Thyroid gland (tissue), 4 donors: Measurements from ENCODE around the gene RPL6. TPM values are rescaled to one million over a fixed set of nuclear protein-coding genes. Genes with fewer than 3 reads are reported as not detected.
"Not testable (repeated sequence)": the region's sequence is repeated elsewhere in the genome, so short reads cannot be mapped to it uniquely, and the experiment has no call there.

Source experiments
- DNase-seq, 2 donors: peaks; one replicate each; pipeline ENCODE4 v3.0.0-alpha.2; 2019
- H3K27ac ChIP-seq, 3 donors: fragments of 200-600 bp; sonication (generic); 1 replicate in 2 of 3; 2 replicates in 1 of 3; pipeline ENCODE4 v1.5.1; 2016 to 2019; ENCODE audit warnings: mild to moderate bottlenecking in 1 of 3, moderate library complexity in 1 of 3
- H3K27me3 ChIP-seq: fragments of 200-600 bp; sonication (generic); one replicate; pipeline ENCODE4 v1.5.1; 2019
- H3K36me3 ChIP-seq, 2 donors: fragments of 200-600 bp; sonication (generic); one replicate each; pipeline ENCODE4 v1.5.1; 2016 to 2019
- H3K4me1 ChIP-seq, 2 donors: fragments of 200-600 bp; sonication (generic); one replicate each; pipeline ENCODE4 v1.5.1; 2017 to 2019
- H3K4me3 ChIP-seq, 3 donors: fragments of 200-600 bp; sonication (generic); replicated peaks in 1 of 3; 1 replicate in 2 of 3; 2 replicates in 1 of 3; pipeline ENCODE4 v1.5.1; 2016; ENCODE audit warnings: mild to moderate bottlenecking in 1 of 3
- H3K9me3 ChIP-seq: fragments of 200-600 bp; sonication (generic); one replicate; pipeline ENCODE4 v1.5.1; 2017
- CTCF ChIP-seq, 6 experiments: fragments of 200-600 bp in 3 of 6; fragments of 450-650 bp in 3 of 6; sonication (generic) in 3 of 6; IDR thresholded peaks; one replicate each; pipeline ENCODE4 v1.5.1; 2016 to 2019; ENCODE audit warnings: antibody characterized with exemption in 6 of 6, mild to moderate bottlenecking in 2 of 6, inconsistent platforms in 1 of 6, moderate library complexity in 1 of 6
- POLR2A ChIP-seq, 2 donors: fragments of 450-650 bp; IDR thresholded peaks; one replicate each; pipeline ENCODE4 v1.6.1; 2017; ENCODE audit warnings: antibody characterized with exemption in 2 of 2, mild to moderate bottlenecking in 2 of 2, moderate library complexity in 1 of 2
- WGBS, 2 donors: methylation state at CpG; one replicate each; pipeline ENCODE4 v1.1.5; 2017; 5-methylcytosine and 5-hydroxymethylcytosine counted together
- intact Hi-C: fragments of 100-400 bp; cut with DNase I; formaldehyde crosslinking; loops from one replicate; pipeline ENCODE4 v1.15.1; 2023
- total RNA-seq, 4 donors: library from RNA; depleted of rRNA; stranded (reverse); fragments of >200 nt; gene quantifications; one replicate each; pipeline ENCODE4 v1.2.3, GENCODE V29; 2016

Gene RPL6
- total RNA-seq, 4 donors from 2014 or later = 1,041 to 1,517 (median 1,257) TPM

DNA sequence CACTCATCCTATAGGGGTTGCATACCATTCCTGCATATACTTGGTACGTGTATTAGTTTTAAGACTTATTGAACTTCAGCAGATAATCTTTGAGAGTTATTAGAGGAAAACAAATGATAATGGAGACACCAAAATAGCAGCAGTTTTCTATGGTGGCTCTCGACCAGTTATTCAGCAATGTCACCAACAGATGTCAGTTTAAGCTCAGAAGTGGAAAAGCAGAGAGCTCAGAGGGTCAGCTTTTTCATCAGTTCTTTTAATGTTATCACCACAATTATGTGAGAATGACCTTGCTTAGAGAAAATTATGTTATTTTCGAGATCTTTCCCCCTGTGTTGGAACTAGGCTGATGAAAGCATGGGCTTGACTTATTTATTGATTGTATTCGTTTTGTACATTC is 41.3 kb upstream of the RPL6 start:
- Histone ChIP-seq H3K27ac (no peak overlapping the region), H3K9me3 (no peaks in the 10 kb centered on the region), H3K4me1 (no peaks in the 10 kb centered on the region), H3K4me3 (no peak overlapping the region), H3K27me3 (no peaks in the 10 kb centered on the region), H3K36me3 (peaks cover 25 to 40% of the 10 kb centered on the region in 2 donors)
- TF ChIP-seq POLR2A (IDR thresholded peaks at IDR 0.05) (no peak), CTCF (IDR thresholded peaks at IDR 0.05) (no peak)
- intact Hi-C loops = no loop called here
- 87% methylated on average over 4 of the region's 4 CpGs for WGBS, 2 donors
- DNase-seq = no peak

DNA sequence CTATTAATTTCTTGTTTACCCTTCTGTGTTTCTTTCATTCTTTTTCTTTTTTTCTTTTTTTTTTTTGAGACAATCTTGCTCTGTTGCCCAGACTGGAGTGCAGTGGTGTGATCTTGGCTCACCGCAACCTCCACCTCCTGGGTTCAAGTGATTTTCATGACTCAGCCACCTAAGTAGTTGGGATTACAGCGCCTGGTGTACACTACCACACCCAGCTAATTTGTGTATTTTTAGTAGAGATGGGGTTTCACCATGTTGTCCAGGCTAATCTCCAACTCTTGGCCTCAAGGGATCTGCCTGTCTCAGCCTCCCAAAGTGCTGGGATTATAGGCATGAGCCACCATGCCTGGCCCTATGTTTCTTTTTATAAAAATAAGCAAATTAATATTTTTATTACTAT is 38.8 kb upstream of the RPL6 start:
- H3K36me3 ChIP-seq = peaks cover 16 to 19% of the 10 kb centered on the region in 2 donors
- intact Hi-C loops, DNase-seq, H3K27ac ChIP-seq, H3K9me3 ChIP-seq, H3K27me3 ChIP-seq, H3K4me3 ChIP-seq, H3K4me1 ChIP-seq: not testable (repeated sequence)
- WGBS, 2 donors = 90 to 92% methylated on average over 2 of the region's 2 CpGs

DNA sequence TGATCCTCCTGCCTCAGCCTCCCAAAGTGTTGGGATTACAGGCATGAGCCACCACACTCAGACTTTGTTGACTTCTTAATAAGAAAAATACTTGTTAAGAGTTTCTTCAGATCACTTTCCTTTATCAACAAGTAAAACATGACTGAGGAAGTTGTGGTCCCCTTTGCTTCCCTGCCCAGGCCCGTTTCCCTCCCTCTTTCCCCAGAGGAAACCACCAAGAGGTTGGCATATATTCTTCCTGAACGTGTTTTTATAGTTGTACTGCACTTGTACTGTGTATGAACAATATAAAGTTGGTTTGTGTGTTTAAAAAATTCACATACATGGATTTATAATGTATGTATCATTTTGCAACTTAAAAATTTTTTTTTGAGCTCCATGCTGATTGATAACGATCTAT is 37.7 kb upstream of the RPL6 start:
- WGBS, 2 donors = 82 to 84% methylated on average over 3 of the region's 3 CpGs
- no peak for DNase-seq
- Histone ChIP-seq H3K4me1 (no peaks in the 10 kb centered on the region), H3K4me3 (no peak overlapping the region), H3K9me3 (no peaks in the 10 kb centered on the region), H3K27me3 (no peaks in the 10 kb centered on the region), H3K36me3 (peaks cover 15 to 16% of the 10 kb centered on the region in 2 donors), H3K27ac (no peak overlapping the region)
- intact Hi-C loops = no loop called here
- TF ChIP-seq CTCF (IDR thresholded peaks at IDR 0.05) (no peak), POLR2A (IDR thresholded peaks at IDR 0.05) (no peak)

DNA sequence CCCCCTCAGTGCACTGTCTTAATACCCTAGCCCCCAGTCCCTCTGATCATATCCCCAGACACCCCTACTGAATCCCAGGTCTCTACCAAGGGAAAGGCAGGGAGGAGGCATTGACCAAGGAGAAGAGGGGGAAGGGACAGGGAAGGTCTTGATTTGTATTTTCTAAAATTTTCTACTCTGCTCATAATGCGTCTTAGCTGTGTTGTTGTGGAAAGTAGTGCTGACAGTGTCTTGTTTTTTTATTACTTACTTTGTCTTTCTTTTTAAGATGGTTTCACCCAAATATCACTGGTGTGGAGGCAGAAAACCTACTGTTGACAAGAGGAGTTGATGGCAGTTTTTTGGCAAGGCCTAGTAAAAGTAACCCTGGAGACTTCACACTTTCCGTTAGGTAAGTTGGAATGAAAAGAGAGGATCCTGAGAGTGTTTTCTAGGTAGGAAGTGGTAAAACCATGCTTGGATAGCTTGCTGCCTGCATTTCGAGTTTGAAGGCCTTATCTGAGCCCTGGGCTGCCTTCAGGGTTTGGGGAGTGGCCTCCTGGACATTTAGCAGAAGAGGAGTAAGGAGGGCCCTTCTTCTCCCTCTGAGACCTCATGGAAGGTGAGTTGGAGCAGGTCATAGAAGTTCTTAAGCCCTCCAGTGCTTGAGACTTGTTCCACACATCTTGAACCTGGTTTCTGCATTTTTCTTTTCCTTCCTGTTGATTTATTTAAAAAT is 36.8 kb upstream of the RPL6 start:
- intact Hi-C loops = no loop called here
- no peaks in the 10 kb centered on the region for H3K27me3 ChIP-seq
- H3K36me3 ChIP-seq = peaks cover 12% of the 10 kb centered on the region in 2 donors
- TF ChIP-seq POLR2A (IDR thresholded peaks at IDR 0.05) (no peak), CTCF (IDR thresholded peaks at IDR 0.05) (no peak)
- no peaks in the 10 kb centered on the region for H3K9me3 ChIP-seq
- H3K27ac ChIP-seq = no peak overlapping the region
- H3K4me1 ChIP-seq = no peaks in the 10 kb centered on the region
- WGBS, 2 donors = 91 to 95% methylated on average over 3 of the region's 3 CpGs
- no peak overlapping the region for H3K4me3 ChIP-seq
- no peak for DNase-seq

GRCh38 chr12:112443916-112444315 is 34.5 kb upstream of the RPL6 start:
- Histone ChIP-seq H3K4me3 (no peak overlapping the region), H3K9me3 (no peaks in the 10 kb centered on the region), H3K27me3 (no peaks in the 10 kb centered on the region), H3K36me3 (peaks cover 0 to 3% of the 10 kb centered on the region in 2 donors), H3K4me1 (no peaks in the 10 kb centered on the region), H3K27ac (no peak overlapping the region)
- intact Hi-C loops = no loop called here
- 99% methylated on average over 4 of the region's 4 CpGs for WGBS, 2 donors
- no peak for DNase-seq
- TF ChIP-seq POLR2A (IDR thresholded peaks at IDR 0.05) = no peak
- no peak for TF ChIP-seq CTCF (IDR thresholded peaks at IDR 0.05)

GRCh38 chr12:112440653-112441052 is 31.2 kb upstream of the RPL6 start:
- H3K27me3 ChIP-seq, H3K4me3 ChIP-seq, H3K4me1 ChIP-seq, DNase-seq, intact Hi-C loops, H3K9me3 ChIP-seq, H3K27ac ChIP-seq, H3K36me3 ChIP-seq: not testable (repeated sequence)
- 96 to 97% methylated on average over 9 of the region's 9 CpGs for WGBS, 2 donors
